Upper lobe of right lung (tissue), 1 donor: Measurements from ENCODE around the gene LTBP2. TPM values are rescaled to one million over a fixed set of nuclear protein-coding genes. Genes with fewer than 3 reads are reported as not detected.

Experiments
- ATAC-seq: fragments of 200-7000 bp; cut with Tn5 transposase; one replicate; pipeline ENCODE4 v1.9.1; 2020; ENCODE audit warnings: mild to moderate bottlenecking, moderate library complexity
- DNase-seq: peaks from one replicate; pipeline ENCODE4 v3.0.0-alpha.2; 2020
- H3K27ac ChIP-seq: fragments of 200-600 bp; one replicate; pipeline ENCODE4 v1.8.0; 2022
- H3K27me3 ChIP-seq: fragments of 200-600 bp; one replicate; pipeline ENCODE4 v1.8.0; 2022; ENCODE audit warnings: mild to moderate bottlenecking
- H3K36me3 ChIP-seq: fragments of 200-600 bp; one replicate; pipeline ENCODE4 v1.8.0; 2022
- H3K4me1 ChIP-seq: fragments of 200-600 bp; one replicate; pipeline ENCODE4 v1.8.0; 2022
- H3K4me3 ChIP-seq: fragments of 200-600 bp; one replicate; pipeline ENCODE4 v1.8.0; 2022; ENCODE audit warnings: mild to moderate bottlenecking
- H3K9me3 ChIP-seq: fragments of 200-600 bp; one replicate; pipeline ENCODE4 v1.8.0; 2022
- intact Hi-C: fragments of 100-400 bp; cut with DNase I; formaldehyde crosslinking; loops from one replicate; pipeline ENCODE4 v1.11.0; 2022
- total RNA-seq: library from RNA; stranded (reverse); fragmentation: NEBNext Ultra II Directional; extraction: Animal tissue kit (Norgen Biotek cat#: 25700); gene quantifications from one replicate; pipeline ENCODE4 v1.2.1, GENCODE V29; 2021
- TF ChIP-seq, protein P1 (sequence below): fragments of 200-600 bp; IDR thresholded peaks from one replicate; pipeline ENCODE4 v1.8.0; 2022; ENCODE audit warnings: antibody characterized with exemption
- donor health status: DM: no; HTN: yes; CAD: no; lungs with severe emphysema.

LTBP2 gene
- total RNA-seq, 1 donor from 2014 or later: 117 TPM

DNA sequence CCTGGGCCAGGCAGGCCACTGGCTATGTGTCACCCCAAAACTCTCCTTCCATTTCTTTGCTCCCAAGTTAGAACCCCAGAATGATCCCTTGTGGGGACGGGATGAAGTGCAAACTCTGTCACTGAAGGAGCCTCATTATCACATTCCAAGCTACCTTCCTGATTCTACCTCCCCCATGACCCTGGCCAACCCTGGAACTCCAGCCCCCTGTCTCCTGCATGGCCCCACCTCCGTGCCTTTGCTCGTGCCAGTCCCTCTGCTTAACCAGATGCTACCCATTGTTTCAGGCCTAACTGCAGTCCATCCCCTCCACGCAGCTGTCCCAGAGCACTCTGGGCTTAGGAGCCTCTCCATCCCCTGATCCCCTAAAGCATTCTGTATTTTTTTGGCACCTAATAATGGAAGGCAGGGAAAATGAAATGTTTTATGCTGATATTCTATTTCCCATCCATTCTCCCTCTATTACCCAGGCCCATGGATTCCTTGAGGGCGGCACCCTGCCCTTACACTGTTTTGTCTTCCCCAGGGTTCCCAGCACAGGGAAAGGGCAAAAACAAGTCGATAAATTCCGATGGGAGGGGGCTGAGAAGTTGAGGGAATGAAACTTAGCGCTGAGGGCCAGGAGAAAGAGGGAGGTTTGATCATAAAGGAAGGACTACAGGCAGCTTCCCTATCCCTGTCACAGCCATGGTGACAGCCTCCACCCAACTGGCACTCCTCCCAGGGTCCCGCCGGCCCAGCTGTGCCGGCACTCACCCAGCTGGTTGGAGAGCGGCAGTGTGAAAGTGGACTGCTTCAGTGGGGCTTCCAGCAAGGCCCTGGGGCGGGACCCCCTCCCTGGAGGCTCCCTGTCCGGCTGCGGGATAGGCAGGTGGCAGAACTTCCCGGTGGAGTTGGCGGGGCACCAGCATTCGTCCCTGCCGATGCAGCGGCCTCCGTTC lies 60.3 kb downstream of the LTBP2 start:
- DNase-seq (no peak), ATAC-seq (peak; percentile 8)
- TF ChIP-seq, protein P1, sequence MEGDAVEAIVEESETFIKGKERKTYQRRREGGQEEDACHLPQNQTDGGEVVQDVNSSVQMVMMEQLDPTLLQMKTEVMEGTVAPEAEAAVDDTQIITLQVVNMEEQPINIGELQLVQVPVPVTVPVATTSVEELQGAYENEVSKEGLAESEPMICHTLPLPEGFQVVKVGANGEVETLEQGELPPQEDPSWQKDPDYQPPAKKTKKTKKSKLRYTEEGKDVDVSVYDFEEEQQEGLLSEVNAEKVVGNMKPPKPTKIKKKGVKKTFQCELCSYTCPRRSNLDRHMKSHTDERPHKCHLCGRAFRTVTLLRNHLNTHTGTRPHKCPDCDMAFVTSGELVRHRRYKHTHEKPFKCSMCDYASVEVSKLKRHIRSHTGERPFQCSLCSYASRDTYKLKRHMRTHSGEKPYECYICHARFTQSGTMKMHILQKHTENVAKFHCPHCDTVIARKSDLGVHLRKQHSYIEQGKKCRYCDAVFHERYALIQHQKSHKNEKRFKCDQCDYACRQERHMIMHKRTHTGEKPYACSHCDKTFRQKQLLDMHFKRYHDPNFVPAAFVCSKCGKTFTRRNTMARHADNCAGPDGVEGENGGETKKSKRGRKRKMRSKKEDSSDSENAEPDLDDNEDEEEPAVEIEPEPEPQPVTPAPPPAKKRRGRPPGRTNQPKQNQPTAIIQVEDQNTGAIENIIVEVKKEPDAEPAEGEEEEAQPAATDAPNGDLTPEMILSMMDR: no peak
- no peaks in the 10 kb centered on the region for H3K36me3 ChIP-seq
- H3K9me3 ChIP-seq: no peaks in the 10 kb centered on the region
- peaks cover 27% of the 10 kb centered on the region for H3K4me1 ChIP-seq
- intact Hi-C loops: no loop called here
- H3K27ac ChIP-seq: peak overlapping the region; percentile 78
- no peak overlapping the region for H3K4me3 ChIP-seq
- no peaks in the 10 kb centered on the region for H3K27me3 ChIP-seq

DNA sequence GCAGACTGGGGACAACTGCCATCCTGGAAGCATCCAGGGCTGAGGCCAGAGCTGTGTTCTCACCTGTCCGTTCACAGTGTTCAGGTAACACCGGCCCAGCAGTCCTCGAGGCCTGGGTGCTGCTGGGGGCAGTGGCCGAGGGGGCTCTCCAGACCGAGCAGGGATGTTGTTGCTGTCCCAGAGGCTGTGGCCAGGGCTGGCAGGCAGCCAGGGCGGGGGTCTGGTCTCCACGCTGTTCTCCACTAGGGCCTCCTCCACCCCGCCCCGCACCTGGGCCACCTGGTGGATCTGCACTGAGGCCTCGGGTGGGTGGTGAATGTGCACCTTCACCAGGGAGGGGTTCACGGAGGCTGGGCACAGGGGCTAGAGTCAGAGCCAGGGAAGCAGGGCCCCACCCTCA lies 61.0 kb downstream of the LTBP2 start:
- TF ChIP-seq, protein P1: no peak
- H3K27ac ChIP-seq: peak overlapping the region; percentile 78
- intact Hi-C loops: no loop called here
- H3K36me3 ChIP-seq: no peaks in the 10 kb centered on the region
- no peak overlapping the region for H3K4me3 ChIP-seq
- H3K9me3 ChIP-seq: no peaks in the 10 kb centered on the region
- H3K4me1 ChIP-seq: peaks cover 27% of the 10 kb centered on the region
- ATAC-seq: no peak
- H3K27me3 ChIP-seq: no peaks in the 10 kb centered on the region
- DNase-seq: no peak

DNA sequence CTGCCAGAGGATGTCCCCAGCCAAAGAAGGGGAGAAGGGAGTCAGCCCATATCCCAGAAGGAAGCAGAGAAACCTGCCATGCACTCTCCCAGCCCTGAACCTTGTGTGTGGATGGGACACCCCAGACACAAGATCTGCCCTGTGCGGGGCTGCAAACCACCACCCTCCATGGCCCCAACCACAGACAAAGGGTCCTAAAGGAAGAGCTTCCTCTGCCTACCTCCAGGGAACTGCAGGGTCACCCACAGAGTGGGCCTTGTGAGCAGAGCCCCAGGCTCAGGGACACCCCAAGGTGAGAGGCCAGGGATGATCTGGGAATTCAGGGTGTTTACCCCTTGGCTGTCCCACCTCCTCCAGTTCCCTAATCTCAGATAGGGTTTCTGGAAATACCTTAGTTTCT lies 62.0 kb downstream of the LTBP2 start:
- Histone ChIP-seq H3K36me3 (no peaks in the 10 kb centered on the region), H3K27me3 (no peaks in the 10 kb centered on the region), H3K9me3 (no peaks in the 10 kb centered on the region), H3K4me3 (no peak overlapping the region), H3K27ac (peak overlapping the region; percentile 42), H3K4me1 (peaks cover 27% of the 10 kb centered on the region)
- no peak for DNase-seq
- TF ChIP-seq, protein P1: no peak
- no peak for ATAC-seq
- intact Hi-C loops: no loop called here

DNA sequence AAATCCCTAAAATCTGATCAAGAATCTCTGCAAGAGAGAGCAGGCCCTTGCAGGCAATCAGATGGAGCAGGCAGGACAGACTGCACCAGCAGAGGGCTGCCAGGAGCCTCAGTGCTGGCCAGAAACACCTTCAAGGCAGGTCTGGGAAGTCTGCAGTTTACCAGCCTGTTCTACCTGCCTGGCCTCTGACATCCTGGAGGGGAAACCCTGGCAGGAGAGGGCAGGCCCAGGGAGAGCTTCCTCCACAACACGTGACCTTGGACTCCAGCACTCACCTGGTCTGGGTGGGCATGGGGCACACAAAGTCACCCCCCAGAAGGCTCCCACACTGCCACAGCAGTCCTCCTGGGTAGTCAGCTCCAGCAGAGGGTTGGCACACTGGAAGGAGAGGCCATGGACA lies 62.4 kb downstream of the LTBP2 start:
- Histone ChIP-seq H3K9me3 (no peaks in the 10 kb centered on the region), H3K4me1 (peaks cover 27% of the 10 kb centered on the region), H3K27me3 (no peaks in the 10 kb centered on the region), H3K36me3 (no peaks in the 10 kb centered on the region), H3K4me3 (no peak overlapping the region), H3K27ac (peak overlapping the region; percentile 42)
- ATAC-seq (peak; percentile 6), DNase-seq (no peak)
- intact Hi-C loops: no loop called here
- TF ChIP-seq, protein P1: peak; percentile 20

DNA sequence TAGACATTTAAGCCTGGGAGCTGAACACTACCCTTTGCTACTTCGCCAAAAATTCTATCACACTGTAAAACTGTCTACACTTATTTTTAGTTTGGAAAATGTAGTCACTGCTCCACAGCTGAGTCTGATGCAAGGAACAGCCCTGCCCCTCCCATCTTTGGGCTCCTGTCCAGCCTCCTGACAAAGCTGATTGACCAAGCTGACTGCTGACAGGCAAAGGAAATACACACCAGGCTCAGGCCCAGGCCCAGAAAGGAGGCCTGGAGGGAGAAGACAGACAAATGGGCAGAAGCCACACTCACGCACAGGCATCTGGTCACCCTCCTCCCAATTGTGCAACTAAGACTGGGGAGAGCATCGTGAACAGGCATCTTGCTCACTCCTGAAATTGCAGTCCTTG lies 63.2 kb downstream of the LTBP2 start:
- no peaks in the 10 kb centered on the region for H3K27me3 ChIP-seq
- H3K4me1 ChIP-seq: peaks cover 27% of the 10 kb centered on the region
- no peaks in the 10 kb centered on the region for H3K9me3 ChIP-seq
- no peak overlapping the region for H3K27ac ChIP-seq
- no peaks in the 10 kb centered on the region for H3K36me3 ChIP-seq
- ATAC-seq (peak; percentile 40), DNase-seq (no peak)
- no peak overlapping the region for H3K4me3 ChIP-seq
- intact Hi-C loops: no loop called here
- TF ChIP-seq, protein P1: no peak
